Endodermal cell (in vitro differentiated cells): ENCODE results near the gene GPC3. TPM values are rescaled to one million over a fixed set of nuclear protein-coding genes. Genes with fewer than 3 reads are reported as not detected.

Source experiments
- DNase-seq: peaks from one replicate; pipeline ENCODE4 v3.0.0-alpha.2; 2017
- H3K27ac ChIP-seq: 2 replicates; pipeline ENCODE4 v1.5.1; 2013; ENCODE audit warnings: mild to moderate bottlenecking, low read depth, low read length, moderate library complexity
- H3K27me3 ChIP-seq: 2 replicates; pipeline ENCODE4 v1.6.1; 2013; ENCODE audit warnings: mild to moderate bottlenecking, low read length, moderate library complexity; ENCODE audit not compliant: insufficient read depth, control insufficient read depth, poor library complexity, severe bottlenecking
- H3K36me3 ChIP-seq: 2 replicates; pipeline ENCODE4 v1.7.0; 2013; ENCODE audit warnings: mild to moderate bottlenecking, low read length, moderate library complexity; ENCODE audit not compliant: control insufficient read depth, insufficient read depth
- H3K4me1 ChIP-seq: one replicate; pipeline ENCODE4 v1.7.0; 2013; ENCODE audit warnings: low read length; ENCODE audit not compliant: control insufficient read depth, insufficient read depth
- H3K4me3 ChIP-seq: 2 replicates; pipeline ENCODE4 v1.5.1; 2013; ENCODE audit warnings: mild to moderate bottlenecking, low read length, moderate library complexity
- H3K9ac ChIP-seq: 2 replicates; pipeline ENCODE4 v1.6.1; 2013; ENCODE audit warnings: mild to moderate bottlenecking, low read length, moderate library complexity; ENCODE audit not compliant: poor library complexity, severe bottlenecking; ENCODE audit errors: extremely low read depth
- H3K9me3 ChIP-seq: 2 replicates; pipeline ENCODE4 v1.6.1; 2013; ENCODE audit warnings: mild to moderate bottlenecking, low read length, moderate library complexity; ENCODE audit not compliant: control insufficient read depth
- H3K27ac Mint-ChIP-seq: 2 replicates; pipeline ENCODE4 v1.8.0; 2020; ENCODE audit warnings: mixed read lengths
- H3K27me3 Mint-ChIP-seq: 2 replicates; pipeline ENCODE4 v1.8.0; 2021; ENCODE audit warnings: mild to moderate bottlenecking, mixed read lengths; ENCODE audit not compliant: insufficient read depth
- H3K36me3 Mint-ChIP-seq: 2 replicates; pipeline ENCODE4 v1.8.0; 2020; ENCODE audit warnings: low read depth, mixed read lengths
- H3K4me1 Mint-ChIP-seq: 2 replicates; pipeline ENCODE4 v1.8.0; 2020; ENCODE audit warnings: mixed read lengths
- H3K4me3 Mint-ChIP-seq: 2 replicates; pipeline ENCODE4 v1.8.0; 2020; ENCODE audit warnings: mild to moderate bottlenecking, moderate library complexity, mixed read lengths
- H3K9me3 Mint-ChIP-seq: 2 replicates; pipeline ENCODE4 v1.8.0; 2020; ENCODE audit warnings: mild to moderate bottlenecking, mixed read lengths
- WGBS, 2 experiments: methylation state at CpG; one replicate each; pipeline versions ENCODE4 v1.1.5 to v1.1.7; 2013; ENCODE audit warnings: missing lambda C conversion rate in 2 of 2, mixed read lengths in 1 of 2; ENCODE audit not compliant: insufficient coverage in 1 of 2, insufficient read length in 1 of 2; 5-methylcytosine and 5-hydroxymethylcytosine counted together
- total RNA-seq, 2 donors: library from RNA; stranded (reverse); fragmentation: NEBNext Ultra II Directional in 1 of 2; extraction: Animal tissue kit (Norgen Biotek cat#: 25700) in 1 of 2; gene quantifications; 2 replicates in 1 of 2; 3 replicates in 1 of 2; pipeline ENCODE4 v1.2.1, GENCODE V29; 2021
- TF ChIP-seq, protein P1 (sequence below): fragments of 200-600 bp; sonication (generic); conservative IDR thresholded peaks from 2 replicates; pipeline ENCODE4 v1.5.0; 2021; ENCODE audit warnings: antibody characterized with exemption, mild to moderate bottlenecking

The GPC3 gene
- total RNA-seq, 2 donors from 2014 or later: 39.5 to 125 TPM

DNA sequence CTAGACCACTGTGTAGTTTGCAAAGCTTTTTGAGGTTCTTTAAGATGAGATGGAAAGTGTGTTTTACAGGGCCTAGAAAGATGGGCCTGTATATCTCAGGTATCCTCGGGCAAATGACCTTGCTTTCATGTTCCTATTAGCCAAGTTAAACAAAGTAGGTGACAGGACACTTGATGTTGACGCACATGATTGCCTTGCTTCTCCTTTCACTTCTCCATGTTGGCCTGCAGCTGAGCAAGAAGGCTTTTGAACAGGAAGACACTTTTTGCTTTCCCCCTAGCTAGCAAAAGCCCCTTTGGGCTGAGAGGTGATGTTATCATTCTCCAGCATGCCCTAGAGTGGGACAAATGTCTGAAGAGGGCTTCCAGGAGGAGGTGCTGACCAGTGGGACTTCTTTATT lies 202.1 kb downstream of the GPC3 start:
- Histone ChIP-seq H3K27me3 (no peaks in the 10 kb centered on the region), H3K4me1 (no peaks in the 10 kb centered on the region), H3K36me3 (no peaks in the 10 kb centered on the region), H3K4me3 (no peak overlapping the region), H3K27ac (no peak overlapping the region), H3K9me3 (no peaks in the 10 kb centered on the region), H3K9ac (no peak overlapping the region)
- TF ChIP-seq, protein P1, sequence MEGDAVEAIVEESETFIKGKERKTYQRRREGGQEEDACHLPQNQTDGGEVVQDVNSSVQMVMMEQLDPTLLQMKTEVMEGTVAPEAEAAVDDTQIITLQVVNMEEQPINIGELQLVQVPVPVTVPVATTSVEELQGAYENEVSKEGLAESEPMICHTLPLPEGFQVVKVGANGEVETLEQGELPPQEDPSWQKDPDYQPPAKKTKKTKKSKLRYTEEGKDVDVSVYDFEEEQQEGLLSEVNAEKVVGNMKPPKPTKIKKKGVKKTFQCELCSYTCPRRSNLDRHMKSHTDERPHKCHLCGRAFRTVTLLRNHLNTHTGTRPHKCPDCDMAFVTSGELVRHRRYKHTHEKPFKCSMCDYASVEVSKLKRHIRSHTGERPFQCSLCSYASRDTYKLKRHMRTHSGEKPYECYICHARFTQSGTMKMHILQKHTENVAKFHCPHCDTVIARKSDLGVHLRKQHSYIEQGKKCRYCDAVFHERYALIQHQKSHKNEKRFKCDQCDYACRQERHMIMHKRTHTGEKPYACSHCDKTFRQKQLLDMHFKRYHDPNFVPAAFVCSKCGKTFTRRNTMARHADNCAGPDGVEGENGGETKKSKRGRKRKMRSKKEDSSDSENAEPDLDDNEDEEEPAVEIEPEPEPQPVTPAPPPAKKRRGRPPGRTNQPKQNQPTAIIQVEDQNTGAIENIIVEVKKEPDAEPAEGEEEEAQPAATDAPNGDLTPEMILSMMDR: no peak
- Mint-ChIP-seq H3K36me3 (no peaks in the 10 kb centered on the region), H3K27me3 (no peaks in the 10 kb centered on the region), H3K4me3 (no peak overlapping the region), H3K27ac (no peak overlapping the region), H3K9me3 (no peaks in the 10 kb centered on the region), H3K4me1 (peaks cover 35% of the 10 kb centered on the region)
- WGBS, 2 experiments: 97% methylated on average over 2 of the region's 2 CpGs; no CpG with 5 or more reads in 1 of the 2 experiments
- DNase-seq: no peak

DNA sequence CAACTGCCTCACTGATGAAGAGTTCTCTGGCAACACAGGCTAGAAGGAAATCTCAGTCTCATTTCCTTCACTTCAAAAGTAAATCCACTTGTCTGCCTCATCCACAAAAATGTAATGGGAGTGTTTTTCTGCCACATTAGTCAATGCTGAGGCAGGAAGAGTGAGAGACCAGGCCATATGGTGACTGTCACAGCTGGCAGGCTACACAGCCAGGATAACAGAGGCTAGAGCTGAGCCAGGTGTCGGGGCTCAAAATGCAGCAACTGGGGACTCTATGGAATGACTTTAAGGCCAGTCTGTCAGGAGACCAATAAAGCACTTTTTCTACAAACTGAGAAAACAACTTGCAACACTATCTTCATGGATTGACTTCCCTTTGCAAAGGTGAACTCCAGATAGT lies 204.2 kb downstream of the GPC3 start:
- peaks cover 31% of the 10 kb centered on the region for H3K4me1 Mint-ChIP-seq
- H3K4me3 Mint-ChIP-seq: no peak overlapping the region
- H3K9me3 ChIP-seq: no peaks in the 10 kb centered on the region
- no peaks in the 10 kb centered on the region for H3K9me3 Mint-ChIP-seq
- TF ChIP-seq, protein P1: no peak
- WGBS, 2 experiments: 80% methylated on average over 1 of the region's 1 CpG; no CpG with 5 or more reads in 1 of the 2 experiments
- H3K27ac ChIP-seq: no peak overlapping the region
- no peak overlapping the region for H3K27ac Mint-ChIP-seq
- H3K4me3 ChIP-seq: no peak overlapping the region
- DNase-seq: no peak
- no peaks in the 10 kb centered on the region for H3K4me1 ChIP-seq
- H3K27me3 ChIP-seq: no peaks in the 10 kb centered on the region
- no peaks in the 10 kb centered on the region for H3K27me3 Mint-ChIP-seq
- H3K36me3 Mint-ChIP-seq: no peaks in the 10 kb centered on the region
- H3K36me3 ChIP-seq: no peaks in the 10 kb centered on the region
- no peak overlapping the region for H3K9ac ChIP-seq

DNA sequence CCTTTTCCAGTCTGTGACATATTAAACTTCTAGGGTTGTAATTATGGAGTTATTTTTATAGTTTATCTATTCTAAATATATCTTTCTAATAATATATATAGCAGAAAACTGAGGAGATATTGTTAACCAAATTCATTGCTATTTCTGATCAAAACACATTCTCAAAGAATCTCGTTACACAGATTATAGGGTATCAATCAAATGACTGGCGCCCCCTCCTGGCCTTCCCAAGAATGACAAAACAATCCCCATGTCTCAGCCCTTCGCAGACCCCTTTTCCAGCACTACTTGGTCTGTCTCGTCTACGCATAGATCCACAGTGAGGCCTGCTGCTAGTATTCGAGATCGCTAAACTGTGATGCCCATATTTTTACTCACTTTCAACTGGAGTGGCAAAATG lies 209.3 kb downstream of the GPC3 start:
- no peaks in the 10 kb centered on the region for H3K27me3 Mint-ChIP-seq
- H3K36me3 Mint-ChIP-seq: no peaks in the 10 kb centered on the region
- no peaks in the 10 kb centered on the region for H3K27me3 ChIP-seq
- DNase-seq: peak; percentile 84
- H3K36me3 ChIP-seq: no peaks in the 10 kb centered on the region
- H3K4me1 Mint-ChIP-seq: peaks cover 2% of the 10 kb centered on the region
- H3K27ac Mint-ChIP-seq: no peak overlapping the region
- no peaks in the 10 kb centered on the region for H3K9me3 Mint-ChIP-seq
- no peak overlapping the region for H3K4me3 ChIP-seq
- H3K9ac ChIP-seq: no peak overlapping the region
- H3K27ac ChIP-seq: no peak overlapping the region
- WGBS, 2 experiments: 59 to 83% methylated on average over 1 to 7 of the region's 7 CpGs
- TF ChIP-seq, protein P1: peak; percentile 96
- H3K9me3 ChIP-seq: no peaks in the 10 kb centered on the region
- H3K4me3 Mint-ChIP-seq: no peak overlapping the region
- H3K4me1 ChIP-seq: no peaks in the 10 kb centered on the region
